ENCODE data around the gene FAM24A.

- TF ChIP-seq POLR2AphosphoS5 (IDR thresholded peaks at IDR 0.05) (peak; percentile 87 to 88 (median 88)), POLR2A (IDR thresholded peaks at IDR 0.05) (no peak)
- TF ChIP-seq, protein P1, sequence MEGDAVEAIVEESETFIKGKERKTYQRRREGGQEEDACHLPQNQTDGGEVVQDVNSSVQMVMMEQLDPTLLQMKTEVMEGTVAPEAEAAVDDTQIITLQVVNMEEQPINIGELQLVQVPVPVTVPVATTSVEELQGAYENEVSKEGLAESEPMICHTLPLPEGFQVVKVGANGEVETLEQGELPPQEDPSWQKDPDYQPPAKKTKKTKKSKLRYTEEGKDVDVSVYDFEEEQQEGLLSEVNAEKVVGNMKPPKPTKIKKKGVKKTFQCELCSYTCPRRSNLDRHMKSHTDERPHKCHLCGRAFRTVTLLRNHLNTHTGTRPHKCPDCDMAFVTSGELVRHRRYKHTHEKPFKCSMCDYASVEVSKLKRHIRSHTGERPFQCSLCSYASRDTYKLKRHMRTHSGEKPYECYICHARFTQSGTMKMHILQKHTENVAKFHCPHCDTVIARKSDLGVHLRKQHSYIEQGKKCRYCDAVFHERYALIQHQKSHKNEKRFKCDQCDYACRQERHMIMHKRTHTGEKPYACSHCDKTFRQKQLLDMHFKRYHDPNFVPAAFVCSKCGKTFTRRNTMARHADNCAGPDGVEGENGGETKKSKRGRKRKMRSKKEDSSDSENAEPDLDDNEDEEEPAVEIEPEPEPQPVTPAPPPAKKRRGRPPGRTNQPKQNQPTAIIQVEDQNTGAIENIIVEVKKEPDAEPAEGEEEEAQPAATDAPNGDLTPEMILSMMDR (IDR thresholded peaks at IDR 0.05 in 8 of 11, conservative IDR thresholded peaks at IDR 0.05 in 3 of 11) = peak in 2 of 11 experiments; percentile 16 to 28
Observed at GRCh38 chr10:122953902-122954730, 43.7 kb downstream of the FAM24A start, which contains the start of gene C10orf88.

Data from spleen (tissue), 7 donors.